Stimulated activated CD4-positive, alpha-beta T cell treated with anti-CD3 and anti-CD28 coated beads, TNF-alpha, amount 100 ng/mL, for 48 hours (primary cell): ENCODE data around the gene MIPOL1.
"Not testable (repeated sequence)": the region's sequence is repeated elsewhere in the genome, so short reads cannot be mapped to it uniquely, and the experiment has no call there.

ENCODE experiments used
- DNase-seq, 3 donors: peaks; one replicate each; pipeline ENCODE4 v3.0.0-alpha.2; 2020; ENCODE audit warnings: low read depth in 3 of 3

MIPOL1 gene

DNA sequence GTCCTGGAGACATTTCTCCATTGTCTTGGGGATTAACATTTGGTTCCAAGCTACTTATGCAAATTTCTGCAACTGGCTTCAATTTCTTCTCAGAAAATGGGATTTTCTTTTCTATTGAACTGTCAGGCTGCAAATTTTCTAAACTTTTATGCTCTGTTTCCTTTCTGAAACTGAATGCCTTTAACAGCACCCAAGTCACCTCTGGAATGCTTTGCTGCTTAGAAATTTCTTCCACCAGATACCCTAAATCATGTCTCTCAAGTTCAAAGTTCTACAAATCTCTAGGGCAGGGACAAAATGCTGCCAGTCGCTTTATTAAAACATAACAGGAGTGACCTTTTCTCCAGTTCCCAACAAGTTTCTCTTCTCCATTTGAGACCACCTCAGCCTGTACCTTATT, 264.7 kb downstream of the MIPOL1 start:
- not testable (repeated sequence) for DNase-seq

GRCh38 chr14:37464192-37464858, 266.6 kb downstream of the MIPOL1 start:
- no peak for DNase-seq

DNA sequence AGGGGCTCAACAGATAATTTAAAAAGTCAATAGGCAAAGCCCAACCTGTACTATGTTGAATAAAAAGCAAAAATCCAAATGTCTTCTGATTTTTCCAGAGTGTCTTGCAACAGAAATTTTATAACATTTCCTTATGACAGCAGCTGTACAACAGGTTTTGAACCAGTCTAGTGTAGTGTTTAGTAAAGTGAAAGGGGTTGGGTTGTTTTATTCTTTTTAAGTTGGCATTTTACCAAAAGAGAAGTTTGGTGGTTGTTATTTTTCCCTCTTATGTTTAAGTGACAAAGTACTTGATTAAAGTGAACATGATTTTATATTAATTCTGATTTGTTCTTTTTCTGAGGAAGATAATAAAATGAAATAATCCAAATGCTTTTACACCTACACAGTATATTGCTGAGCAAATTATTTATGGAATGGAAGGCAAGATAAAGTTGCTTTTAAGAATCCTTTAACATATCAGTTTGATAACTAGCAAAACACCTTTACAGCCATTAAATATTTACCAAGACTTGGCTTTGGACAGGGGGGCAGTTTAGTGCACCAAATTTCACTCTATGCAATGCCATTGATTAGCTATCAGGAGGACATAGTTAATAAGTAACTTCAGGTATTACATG, 268.4 kb downstream of the MIPOL1 start:
- DNase-seq: no peak

DNA sequence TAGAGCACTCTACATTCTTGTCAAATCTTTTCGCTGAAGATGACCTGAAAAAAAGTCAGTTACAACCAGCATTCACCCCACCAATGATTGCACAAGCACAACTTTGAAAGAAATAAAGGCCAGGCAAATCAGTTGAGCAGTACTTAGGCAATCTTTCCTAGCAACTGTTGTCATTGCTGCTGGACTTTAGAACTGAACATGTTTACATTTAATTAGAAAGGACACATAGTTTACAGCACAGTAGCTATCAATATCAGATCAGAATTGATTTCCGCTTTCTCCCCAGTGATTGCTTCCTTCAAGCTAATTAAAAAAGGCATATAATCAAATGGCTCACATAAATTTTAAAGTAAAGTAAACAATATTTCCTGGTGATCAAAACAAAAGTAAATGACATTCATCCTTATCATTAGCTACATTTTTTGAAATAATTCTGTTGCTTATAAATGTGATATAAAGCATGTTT, 268.9 kb downstream of the MIPOL1 start:
- DNase-seq: no peak

DNA sequence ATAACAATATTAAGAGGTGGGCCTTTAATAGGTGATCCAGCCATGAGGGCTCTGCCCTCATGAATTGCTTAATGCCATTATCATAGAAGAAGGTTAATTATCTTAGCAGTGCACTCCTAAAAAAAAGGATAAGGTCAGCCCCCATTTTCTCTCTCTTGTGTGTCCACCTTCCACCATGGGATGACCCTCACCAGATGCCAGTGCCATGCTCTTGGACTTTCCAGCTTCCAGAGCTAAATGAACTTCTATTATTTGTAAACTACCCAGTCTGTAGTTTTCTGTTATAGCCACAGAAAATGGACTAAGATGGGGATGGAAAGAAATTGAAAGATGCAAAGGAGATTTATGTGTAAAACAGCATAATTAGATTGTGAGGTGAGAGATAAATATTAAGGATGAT, 271.9 kb downstream of the MIPOL1 start:
- DNase-seq: no peak

GRCh38 chr14:37470251-37470650, 272.5 kb downstream of the MIPOL1 start:
- no peak for DNase-seq

- DNase-seq: no peak
These were observed 275.2 kb downstream of the MIPOL1 start for GRCh38 chr14:37472906-37473305.

GRCh38 chr14:37474191-37474590, 276.5 kb downstream of the MIPOL1 start:
- DNase-seq: no peak

DNA sequence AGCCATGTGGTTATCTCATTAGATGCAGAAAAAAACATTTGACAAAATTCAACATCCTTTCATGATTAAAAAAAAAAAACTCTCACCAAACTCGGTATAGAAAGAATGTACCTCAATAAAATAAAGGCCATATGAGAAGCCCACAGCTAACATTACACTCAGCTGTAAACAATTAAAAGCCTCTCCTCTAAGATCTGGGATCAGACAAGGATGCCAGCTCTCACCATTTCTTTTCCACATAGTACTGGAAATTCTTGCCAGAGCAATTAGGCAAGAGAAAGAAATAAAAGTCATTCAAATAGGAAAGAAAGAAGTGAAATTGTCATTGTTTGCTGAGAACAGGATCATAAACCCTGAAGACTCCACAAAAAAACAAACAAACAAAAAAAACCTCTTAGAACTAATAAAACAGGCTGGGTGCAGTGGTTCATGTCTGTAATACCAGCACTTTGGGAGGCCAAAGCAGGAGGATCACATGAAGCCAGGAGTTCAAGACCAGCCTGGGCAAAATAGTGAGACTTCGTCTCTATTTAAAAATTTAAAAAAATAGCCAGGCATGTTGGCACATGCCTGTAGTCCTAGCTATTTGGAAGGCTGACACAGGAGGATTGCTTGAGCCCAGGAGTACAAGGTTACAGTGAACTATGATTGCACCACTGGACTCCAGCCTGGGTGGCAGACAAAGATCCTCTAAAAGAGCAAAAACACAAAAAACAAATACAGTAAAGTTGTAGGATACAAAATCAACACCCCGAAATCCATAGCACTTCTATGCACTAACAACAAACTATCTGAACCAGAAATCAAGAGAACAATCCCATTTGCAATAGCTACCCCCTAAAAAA, 282.9 kb downstream of the MIPOL1 start:
- no peak for DNase-seq

DNA sequence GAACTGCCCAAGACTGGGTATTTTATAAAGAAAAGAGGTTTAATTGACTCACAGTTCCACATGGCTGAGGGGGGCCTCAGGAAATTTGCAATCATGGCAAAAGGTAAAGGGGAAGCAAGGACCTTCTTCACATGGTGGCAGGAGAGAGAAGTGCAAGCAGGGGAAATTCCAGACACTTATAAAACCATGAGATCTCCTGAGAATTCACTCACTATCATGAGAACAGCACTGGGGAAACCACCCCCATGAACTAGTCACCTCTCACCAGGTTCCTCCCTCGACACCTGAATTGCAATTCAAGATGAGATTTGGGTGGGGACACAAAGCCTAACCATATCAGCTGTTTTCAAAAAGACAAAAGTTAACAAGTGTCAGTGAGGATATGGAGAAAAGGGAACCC, 284.7 kb downstream of the MIPOL1 start:
- no peak for DNase-seq

GRCh38 chr14:37483672-37484071, 285.9 kb downstream of the MIPOL1 start:
- DNase-seq: no peak

DNA sequence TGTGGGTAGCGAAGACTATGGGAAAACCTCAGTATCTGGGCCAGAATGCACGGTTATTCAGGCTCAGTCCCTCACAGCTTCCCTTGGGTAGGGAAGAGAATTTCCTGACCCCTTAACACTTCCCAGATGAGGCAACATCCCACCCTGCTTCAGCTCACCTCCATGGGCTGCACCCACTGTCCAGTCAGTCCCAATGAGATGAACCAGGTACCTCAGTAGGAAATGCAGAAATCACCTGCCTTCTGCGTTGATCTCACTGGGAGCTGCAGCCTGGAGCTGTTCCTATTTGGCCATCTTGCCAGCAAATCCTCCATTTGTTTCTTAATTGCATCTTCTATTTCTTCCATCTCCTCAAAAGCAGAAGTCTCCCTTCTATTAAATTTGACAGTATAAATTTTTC, 292.9 kb downstream of the MIPOL1 start:
- DNase-seq: no peak

DNA sequence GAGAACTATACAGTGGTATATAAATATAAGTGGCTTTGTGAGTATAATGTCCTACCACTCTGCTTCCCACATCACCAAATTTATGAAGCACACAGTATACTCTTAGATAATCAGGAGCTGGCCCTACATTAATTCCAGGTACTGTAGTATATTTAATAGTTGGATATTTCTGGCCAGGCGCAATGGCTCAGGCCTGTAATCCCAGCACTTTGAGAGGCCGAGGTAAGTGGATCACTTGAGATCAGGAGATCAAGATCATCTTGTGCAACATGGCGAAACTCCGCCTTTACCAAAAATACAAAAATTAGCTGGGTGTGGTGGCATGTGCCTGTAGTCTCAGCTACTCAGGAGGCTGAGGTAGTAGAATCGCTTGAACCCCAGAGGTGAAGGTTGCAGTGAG, 293.3 kb downstream of the MIPOL1 start:
- DNase-seq: no peak

GRCh38 chr14:37493606-37494005, 295.9 kb downstream of the MIPOL1 start:
- DNase-seq: no peak

DNA sequence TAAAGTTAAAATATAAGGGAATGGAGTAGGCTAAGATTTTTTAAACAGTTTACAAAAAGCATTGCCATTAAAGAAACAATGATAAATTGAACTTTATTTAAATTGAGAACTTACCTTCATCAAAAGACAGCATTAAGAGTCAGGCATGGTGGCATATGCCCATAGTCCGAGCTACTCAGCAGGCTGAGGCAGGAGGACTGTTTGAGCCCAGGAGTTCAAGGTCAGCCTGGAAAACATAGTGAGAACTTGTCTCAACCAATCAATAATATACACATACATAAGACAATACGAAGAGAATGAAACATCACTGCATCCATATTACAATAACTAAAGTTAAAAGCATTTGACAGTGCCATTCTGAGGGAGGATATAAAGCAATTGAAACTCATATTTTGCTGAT, 299.7 kb downstream of the MIPOL1 start:
- DNase-seq: no peak

GRCh38 chr14:37501877-37502276, 304.1 kb downstream of the MIPOL1 start:
- DNase-seq: no peak

GRCh38 chr14:37508503-37508902, 310.8 kb downstream of the MIPOL1 start:
- DNase-seq: no peak

GRCh38 chr14:37512173-37512572, 314.4 kb downstream of the MIPOL1 start:
- DNase-seq: no peak

GRCh38 chr14:37515771-37516170, 318.0 kb downstream of the MIPOL1 start:
- DNase-seq: no peak

GRCh38 chr14:37526994-37527393, 329.3 kb downstream of the MIPOL1 start:
- no peak for DNase-seq

DNA sequence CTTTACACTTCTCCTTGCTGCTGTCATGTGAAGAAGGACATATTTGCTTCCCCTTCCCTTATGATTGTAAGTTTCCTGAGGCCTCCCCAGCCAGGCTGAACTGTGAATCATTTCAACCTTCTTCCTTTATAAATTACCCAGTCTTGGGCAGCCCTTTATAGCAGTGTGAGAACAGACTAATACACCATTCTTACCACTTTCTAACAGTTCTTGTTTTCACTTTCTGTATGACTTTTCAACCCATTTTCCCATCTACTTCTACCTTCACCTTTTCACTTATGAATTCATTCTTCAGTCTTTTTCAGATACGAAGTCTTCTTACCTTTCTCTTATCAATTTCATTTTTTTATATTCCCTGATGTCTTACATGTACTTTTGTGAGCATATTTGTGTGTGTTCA, 342.3 kb downstream of the MIPOL1 start:
- no peak for DNase-seq

DNA sequence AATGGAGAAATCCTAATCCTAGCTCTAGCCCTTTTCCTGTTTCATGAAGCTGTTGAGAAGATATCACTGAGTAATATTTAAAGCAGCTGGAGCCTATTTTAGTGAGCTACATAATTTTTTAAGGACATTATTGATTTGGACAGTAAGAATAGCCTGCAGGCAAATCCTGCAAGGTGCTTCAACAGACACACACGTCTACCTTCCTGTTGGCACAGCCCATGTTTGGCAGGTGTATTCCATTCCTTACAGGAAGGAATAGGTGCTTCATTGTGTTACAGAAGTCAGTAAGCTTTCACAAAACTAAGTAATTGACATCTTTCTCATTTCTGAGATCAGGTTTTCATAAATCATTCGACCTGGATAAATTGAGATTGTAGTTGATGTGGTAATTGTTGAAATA, 346.7 kb downstream of the MIPOL1 start:
- no peak for DNase-seq

- DNase-seq: no peak
These were observed 347.4 kb downstream of the MIPOL1 start for GRCh38 chr14:37545174-37545573.
